HG02943 (cell line): ENCODE data around the gene PLXND1.
"Not testable (repeated sequence)": the region's sequence is repeated elsewhere in the genome, so short reads cannot be mapped to it uniquely, and the experiment has no call there.

ENCODE experiments used
- ATAC-seq: cut with Tn5 transposase; IDR thresholded peaks from one replicate; pipeline ENCODE4 v1.9.1; 2021; ENCODE audit warnings: mild to moderate bottlenecking, low read depth, moderate library complexity; ENCODE audit not compliant: unreplicated experiment

Gene PLXND1, protein sequence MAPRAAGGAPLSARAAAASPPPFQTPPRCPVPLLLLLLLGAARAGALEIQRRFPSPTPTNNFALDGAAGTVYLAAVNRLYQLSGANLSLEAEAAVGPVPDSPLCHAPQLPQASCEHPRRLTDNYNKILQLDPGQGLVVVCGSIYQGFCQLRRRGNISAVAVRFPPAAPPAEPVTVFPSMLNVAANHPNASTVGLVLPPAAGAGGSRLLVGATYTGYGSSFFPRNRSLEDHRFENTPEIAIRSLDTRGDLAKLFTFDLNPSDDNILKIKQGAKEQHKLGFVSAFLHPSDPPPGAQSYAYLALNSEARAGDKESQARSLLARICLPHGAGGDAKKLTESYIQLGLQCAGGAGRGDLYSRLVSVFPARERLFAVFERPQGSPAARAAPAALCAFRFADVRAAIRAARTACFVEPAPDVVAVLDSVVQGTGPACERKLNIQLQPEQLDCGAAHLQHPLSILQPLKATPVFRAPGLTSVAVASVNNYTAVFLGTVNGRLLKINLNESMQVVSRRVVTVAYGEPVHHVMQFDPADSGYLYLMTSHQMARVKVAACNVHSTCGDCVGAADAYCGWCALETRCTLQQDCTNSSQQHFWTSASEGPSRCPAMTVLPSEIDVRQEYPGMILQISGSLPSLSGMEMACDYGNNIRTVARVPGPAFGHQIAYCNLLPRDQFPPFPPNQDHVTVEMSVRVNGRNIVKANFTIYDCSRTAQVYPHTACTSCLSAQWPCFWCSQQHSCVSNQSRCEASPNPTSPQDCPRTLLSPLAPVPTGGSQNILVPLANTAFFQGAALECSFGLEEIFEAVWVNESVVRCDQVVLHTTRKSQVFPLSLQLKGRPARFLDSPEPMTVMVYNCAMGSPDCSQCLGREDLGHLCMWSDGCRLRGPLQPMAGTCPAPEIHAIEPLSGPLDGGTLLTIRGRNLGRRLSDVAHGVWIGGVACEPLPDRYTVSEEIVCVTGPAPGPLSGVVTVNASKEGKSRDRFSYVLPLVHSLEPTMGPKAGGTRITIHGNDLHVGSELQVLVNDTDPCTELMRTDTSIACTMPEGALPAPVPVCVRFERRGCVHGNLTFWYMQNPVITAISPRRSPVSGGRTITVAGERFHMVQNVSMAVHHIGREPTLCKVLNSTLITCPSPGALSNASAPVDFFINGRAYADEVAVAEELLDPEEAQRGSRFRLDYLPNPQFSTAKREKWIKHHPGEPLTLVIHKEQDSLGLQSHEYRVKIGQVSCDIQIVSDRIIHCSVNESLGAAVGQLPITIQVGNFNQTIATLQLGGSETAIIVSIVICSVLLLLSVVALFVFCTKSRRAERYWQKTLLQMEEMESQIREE (N-terminal part only)

GRCh38 chr3:129606636-129607390, at the start of gene PLXND1:
TSS of gene PLXND1 (minus strand) at chr3:129606676. CDS start at chr3:129606639, 37 bp downstream.
- no peak for ATAC-seq

- ATAC-seq: no peak
Observed at GRCh38 chr3:129655291-129655700, 48.8 kb upstream of the PLXND1 start.

- ATAC-seq: no peak
Observed at GRCh38 chr3:129654131-129654530, 47.7 kb upstream of the PLXND1 start.

- ATAC-seq: no peak
Observed at GRCh38 chr3:129653019-129653418, 46.5 kb upstream of the PLXND1 start.

DNA sequence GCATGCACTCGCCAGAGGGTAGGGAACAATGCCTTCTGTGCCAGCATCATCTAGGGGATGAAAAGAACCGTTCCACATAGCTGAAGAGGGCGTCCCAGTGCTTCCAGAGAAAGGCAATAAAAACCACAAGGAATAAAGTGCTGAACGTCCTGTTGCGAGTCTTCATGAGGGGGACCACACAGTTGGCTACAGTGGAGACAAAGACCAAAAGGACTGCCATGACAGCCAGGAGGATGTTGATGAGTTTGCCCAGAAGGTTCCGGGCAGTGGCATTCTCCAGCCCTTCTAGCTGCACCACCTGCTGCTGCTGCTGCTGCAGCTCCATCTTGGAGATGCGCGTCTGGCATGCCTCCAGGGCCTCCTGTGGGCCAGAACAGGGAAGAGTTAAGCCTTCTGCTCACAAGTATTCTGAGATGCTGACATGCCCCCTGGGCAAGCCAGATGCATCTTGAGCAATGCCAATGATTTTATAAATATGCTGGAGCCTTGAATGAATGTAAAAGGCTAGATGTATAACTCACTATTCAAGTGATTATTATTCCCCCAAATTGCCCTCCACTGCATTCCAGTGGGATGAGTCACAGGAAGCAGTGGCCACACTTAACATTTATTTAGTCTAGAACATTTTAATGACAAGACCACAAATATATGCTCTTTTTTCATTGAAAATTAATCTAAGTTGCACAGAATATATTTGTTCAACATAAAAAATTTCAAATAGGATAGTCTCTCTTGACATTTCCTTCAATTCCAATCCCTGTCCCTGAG, 45.1 kb upstream of the PLXND1 start:
- no peak for ATAC-seq

- no peak for ATAC-seq
Observed at GRCh38 chr3:129650256-129650872, 43.9 kb upstream of the PLXND1 start.

- no peak for ATAC-seq
Observed at GRCh38 chr3:129648391-129648790, 41.9 kb upstream of the PLXND1 start.

- ATAC-seq: no peak
Observed at GRCh38 chr3:129645286-129645685, 38.8 kb upstream of the PLXND1 start.

DNA sequence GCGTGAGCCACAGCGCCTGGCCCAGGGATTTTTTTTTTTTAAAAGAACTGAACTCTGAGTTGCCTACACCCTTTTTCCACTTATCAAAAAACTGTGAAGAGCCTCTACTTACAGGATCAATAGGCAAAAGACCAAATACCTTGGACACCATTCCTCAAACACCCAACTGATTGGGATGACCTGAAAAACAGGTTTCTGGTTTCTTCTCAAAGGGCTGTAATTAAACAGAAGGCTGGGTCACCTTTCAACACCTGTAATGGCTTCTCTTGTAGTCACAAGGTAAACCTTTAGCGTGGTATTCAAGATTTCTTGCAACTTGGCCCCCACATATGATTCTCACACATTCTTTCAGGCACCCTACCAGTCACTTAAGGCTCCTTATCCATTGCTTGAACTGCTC, 38.4 kb upstream of the PLXND1 start:
- ATAC-seq: no peak

- ATAC-seq: not testable (repeated sequence)
Observed at GRCh38 chr3:129641567-129642260, 35.2 kb upstream of the PLXND1 start.

DNA sequence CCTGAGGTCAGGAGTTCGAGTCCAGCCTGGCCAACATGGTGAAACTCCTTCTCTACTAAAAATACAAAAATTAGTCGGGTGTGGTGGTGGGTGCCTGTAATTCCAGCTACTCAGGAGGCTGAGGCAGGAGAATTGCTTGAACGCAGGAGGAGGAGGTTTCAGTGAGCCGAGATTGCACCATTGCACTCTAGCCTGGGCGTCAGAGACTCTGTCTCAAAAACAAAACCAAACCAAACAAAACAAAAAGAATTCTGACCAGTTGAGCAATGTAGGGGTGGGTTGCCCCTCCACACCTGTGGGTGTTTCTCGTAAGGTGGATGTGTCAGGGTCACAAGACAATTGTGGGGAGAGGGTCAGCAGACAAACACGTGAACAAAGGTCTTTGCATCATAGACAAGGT, 34.5 kb upstream of the PLXND1 start:
- ATAC-seq: not testable (repeated sequence)

DNA sequence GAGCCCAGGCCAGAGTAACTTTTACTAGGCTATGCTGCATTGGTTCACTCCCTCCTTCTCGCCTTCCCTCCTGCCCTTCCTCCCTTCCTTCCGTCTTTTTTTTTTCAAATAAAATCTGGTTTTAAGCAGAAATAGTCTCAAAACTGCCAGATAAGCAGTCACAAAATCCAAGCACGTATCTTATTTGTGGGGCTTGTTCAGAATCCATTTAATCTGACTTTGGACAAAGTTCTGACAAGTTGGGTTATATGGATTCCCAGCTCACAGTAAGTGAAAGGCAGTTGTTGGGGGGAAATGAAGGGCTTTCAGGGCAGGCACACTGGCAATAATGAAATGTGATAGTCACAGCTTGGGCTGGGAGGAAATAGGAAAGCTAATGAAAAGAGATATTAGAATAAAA, 32.0 kb upstream of the PLXND1 start:
- no peak for ATAC-seq

DNA sequence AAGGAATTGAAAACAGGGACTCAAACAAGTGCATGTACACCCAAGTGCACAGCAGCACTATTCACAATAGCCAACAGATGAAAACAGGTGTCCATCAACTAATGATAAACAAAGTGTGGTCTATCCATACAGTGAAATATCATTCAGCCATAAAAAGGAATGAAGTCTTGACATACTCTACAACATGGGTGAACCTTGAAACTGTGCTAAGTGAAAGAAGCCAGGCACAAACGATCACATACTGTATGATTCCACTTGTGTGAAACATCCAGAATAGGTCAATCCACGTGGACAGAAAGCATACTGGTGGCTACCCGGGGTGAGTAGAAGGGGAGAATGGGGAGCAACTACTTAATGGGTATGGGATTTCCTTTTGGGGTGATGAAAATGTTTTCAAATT, 29.6 kb upstream of the PLXND1 start:
- no peak for ATAC-seq

- no peak for ATAC-seq
Observed at GRCh38 chr3:129635656-129636055, 29.2 kb upstream of the PLXND1 start.

- no peak for ATAC-seq
Observed at GRCh38 chr3:129633751-129634481, 27.4 kb upstream of the PLXND1 start.

GRCh38 chr3:129632977-129633376, 26.5 kb upstream of the PLXND1 start:
- ATAC-seq: no peak

DNA sequence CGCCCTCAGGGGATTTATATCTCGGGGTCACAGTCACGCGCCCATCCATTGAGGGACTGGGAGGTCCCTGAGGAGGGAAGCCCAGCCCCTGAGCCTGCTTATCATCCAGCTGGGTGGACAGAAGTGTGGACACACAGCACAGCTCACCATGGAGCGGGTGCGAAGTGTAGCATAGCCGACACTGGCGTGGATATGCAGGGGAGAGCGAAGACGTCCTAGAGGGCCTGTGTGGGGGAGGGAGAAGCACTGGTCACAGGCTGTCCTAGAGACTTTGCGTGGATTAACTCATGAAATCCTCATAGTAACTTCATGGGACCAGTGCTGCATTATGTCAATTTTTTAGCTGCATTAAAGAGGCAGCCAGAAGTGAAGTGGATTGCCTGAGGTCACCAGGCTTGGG, 26.1 kb upstream of the PLXND1 start:
- ATAC-seq: no peak
